GM19238 (cell line): ENCODE results near the gene TMEM14B.
"Not testable (repeated sequence)": the region's sequence is repeated elsewhere in the genome, so short reads cannot be mapped to it uniquely, and the experiment has no call there.

Experiments used
- DNase-seq: peaks from one replicate; pipeline ENCODE4 v3.0.0; 2011; ENCODE audit warnings: low spot score; ENCODE audit not compliant: insufficient read length

TMEM14B gene

DNA sequence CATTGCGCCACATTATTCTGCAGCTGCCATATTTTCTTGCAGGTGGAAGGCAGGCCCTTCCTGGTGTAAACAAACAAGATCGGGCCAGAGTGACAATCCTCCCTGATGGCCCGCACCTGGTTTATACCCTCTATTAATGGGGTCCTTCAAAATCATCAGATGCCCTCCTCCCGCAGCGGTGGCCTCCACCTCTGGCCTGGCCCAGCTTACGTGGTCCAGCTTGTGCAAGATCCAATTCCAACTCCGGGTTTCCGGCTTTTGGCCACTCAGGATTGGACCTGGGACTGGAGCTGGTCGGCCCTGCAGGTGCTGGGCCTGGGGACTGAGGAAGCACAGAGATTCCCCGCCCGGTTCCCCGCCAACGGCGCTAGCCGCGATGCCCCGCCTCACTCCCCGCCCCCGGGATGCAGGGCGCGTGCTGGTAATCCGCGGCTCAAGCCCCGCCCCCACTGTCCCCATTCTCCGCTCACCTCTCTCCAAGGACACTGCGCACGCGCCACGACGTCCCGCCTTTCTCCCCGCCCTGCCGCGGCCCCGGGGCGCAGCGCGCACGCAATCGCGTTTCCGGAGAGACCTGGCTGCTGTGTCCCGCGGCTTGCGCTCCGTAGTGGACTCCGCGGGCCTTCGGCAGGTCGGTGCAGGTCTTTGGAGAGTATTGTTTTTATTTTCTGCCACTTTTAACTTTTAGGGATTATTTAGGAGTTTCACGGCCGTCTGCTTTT lies at the start of gene TMEM14B:
Gene TMEM14B, plus strand, starts transcription at position 555 of the 722 bp plus-strand sequence. CDS start 1,441 bp downstream, outside the sequence.
- peak; percentile 96 for DNase-seq

DNA sequence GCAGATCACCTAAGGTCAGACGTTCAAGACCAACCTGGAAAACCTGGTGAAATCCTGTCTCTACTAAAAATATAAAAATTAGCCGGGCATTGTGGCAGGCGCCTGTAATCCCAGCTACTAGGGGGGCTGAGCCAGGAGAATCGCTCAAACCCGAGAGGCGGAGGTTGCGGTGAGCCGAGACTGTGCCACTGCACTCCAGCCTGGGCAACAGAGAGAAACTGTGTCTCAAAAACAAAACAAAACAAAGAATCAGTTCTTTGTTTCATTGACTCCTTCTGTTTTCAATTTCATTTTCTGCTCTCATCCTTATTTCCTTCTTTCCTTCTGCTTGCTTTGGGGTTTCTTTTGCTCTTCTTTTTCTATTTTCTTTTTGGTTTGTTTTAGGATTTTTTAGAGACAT lies 33.6 kb upstream of the TMEM14B start:
- DNase-seq = no peak

GRCh38 chr6:10719296-10719963 lies 28.2 kb upstream of the TMEM14B start:
- no peak for DNase-seq

- DNase-seq = no peak
Measured at GRCh38 chr6:10719964-10720264, 27.7 kb upstream of the TMEM14B start.

DNA sequence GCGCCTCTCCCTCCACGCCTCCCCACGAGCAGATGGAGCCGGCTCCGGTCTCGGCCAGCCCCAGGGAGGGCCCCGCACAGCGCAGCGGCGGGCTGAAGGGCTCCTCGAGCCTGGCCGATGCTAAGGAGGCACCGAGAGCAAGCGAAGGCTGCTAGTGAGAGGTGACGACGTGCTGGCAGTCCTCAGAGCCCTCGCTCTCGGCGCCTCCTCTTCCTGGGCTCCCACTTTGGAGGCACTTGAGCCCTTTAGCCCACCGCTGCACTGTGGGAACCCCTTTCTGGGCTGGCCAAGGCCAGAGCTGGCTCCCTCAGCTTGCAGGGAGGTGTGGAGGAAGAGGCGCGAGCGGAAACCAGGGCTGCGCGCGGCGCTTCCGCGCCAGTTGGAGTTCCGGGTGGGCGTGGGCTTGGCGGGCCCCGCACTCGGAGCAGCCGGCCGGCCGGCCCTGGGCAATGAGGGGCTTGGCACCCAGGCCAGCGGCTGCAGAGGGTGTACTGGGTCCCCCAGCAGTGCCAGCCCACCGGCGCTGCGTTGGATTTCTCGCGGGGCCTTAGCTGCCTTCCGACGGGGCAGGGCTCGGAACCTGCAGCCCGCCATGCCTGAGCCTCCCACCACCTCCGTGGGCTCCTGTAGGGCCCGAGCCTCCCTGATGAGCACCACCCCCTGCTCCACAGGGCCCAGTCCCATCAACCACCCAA lies 27.2 kb upstream of the TMEM14B start:
- DNase-seq = no peak

DNA sequence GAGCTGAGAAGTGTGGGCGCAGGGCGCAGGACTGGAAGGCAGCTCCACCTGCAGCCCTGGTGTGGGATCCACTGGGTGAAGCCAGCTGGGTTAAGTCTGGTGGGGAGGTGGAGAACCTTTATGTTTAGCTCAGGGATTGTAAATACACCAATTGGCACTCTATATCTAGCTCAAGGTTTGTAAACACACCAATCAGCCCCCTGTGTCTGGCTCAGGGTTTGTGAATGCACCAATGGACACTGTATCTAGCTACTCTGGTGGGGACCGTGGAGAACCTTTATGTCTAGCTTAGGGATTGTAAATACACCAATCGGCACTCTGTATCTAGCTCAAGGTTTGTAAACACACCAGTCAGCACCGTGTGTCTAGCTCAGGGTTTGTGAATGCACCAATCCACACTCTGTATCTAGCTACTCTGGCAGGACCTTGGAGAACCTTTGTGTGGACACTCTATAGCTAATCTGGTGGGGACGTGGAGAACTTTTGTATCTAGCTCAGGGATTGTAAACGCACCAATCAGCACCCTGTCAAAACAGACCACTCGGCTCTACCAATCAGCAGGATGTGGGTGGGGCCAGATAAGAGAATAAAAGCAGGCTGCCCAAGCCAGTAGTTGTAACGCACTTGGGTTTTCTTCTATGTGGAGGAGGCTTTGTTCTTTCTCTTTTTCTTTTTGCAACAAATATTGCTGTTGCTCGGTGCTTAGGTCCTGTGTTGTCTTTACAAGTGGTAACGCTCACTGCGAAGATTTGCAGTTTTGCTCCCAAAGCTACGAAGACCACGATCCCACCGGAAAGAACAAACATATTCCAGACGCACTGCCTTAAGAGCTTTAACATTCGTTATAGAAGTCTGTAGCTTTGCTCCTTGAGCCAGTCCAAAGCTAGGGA lies 26.4 kb upstream of the TMEM14B start:
- DNase-seq = not testable (repeated sequence)

GRCh38 chr6:10721850-10722569 lies 25.6 kb upstream of the TMEM14B start:
- no peak for DNase-seq

DNA sequence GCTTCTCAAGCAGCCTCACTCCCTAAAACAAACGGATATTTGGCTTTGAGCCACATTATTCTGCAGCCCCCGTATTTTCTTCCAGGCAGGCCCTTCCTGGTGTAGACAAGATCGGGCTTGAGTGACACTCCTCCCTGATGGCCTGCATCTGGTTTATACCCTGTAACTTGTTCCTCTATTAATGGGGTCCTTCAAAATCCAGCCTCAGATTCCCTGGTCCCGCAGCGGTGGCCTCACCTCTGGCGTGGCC lies 25.1 kb upstream of the TMEM14B start:
- no peak for DNase-seq

GRCh38 chr6:10722820-10723566 lies 24.6 kb upstream of the TMEM14B start, which contains the start of gene TMEM14C:
Gene TMEM14C, plus strand, starts transcription at chr6:10723070. Its CDS starts 1,544 bp downstream, at chr6:10724614.
- DNase-seq = peak; percentile 93

GRCh38 chr6:10723567-10723881 lies 24.1 kb upstream of the TMEM14B start:
- DNase-seq = no peak

- no peak for DNase-seq
Measured at GRCh38 chr6:10725044-10725443, 22.6 kb upstream of the TMEM14B start.

GRCh38 chr6:10725716-10726115 lies 21.9 kb upstream of the TMEM14B start:
- no peak for DNase-seq

- no peak for DNase-seq
Measured at GRCh38 chr6:10730254-10730653, 17.4 kb upstream of the TMEM14B start.

DNA sequence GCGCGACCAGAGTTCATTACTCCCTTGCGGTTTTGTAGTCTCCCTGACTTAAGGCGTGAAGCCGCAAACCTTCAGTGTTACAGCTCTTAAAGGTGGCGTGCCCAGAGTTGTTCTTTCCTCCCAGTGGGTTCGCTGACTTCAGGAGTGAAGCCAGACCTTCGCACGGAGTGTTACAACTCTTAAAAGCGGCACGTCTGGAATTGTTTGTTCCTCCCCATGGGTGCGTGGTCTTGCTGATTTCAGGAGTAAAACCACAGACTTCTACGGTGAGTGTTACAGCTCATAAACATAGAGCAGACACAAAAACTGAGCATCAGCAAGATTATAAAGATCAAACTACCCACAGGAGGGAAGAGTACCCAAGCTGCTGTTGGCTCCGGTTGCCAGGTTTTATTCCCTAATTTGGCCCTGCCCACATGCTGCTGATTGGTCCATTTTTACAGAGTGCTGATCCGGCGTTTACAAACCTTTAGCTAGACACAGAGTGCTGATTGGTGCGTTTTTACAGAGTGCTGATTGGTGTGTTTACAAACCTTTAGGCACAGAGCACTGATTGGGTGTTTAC lies 14.4 kb upstream of the TMEM14B start:
- no peak for DNase-seq

GRCh38 chr6:10733863-10734262 lies 13.7 kb upstream of the TMEM14B start:
- no peak for DNase-seq

- no peak for DNase-seq
Measured at GRCh38 chr6:10736731-10737130, 10.9 kb upstream of the TMEM14B start.

- no peak for DNase-seq
Measured at GRCh38 chr6:10740061-10740460, 7.5 kb upstream of the TMEM14B start.

GRCh38 chr6:10741643-10742042 lies 6.0 kb upstream of the TMEM14B start:
- not testable (repeated sequence) for DNase-seq

- DNase-seq = no peak
Measured at GRCh38 chr6:10742251-10742650, 5.4 kb upstream of the TMEM14B start.

DNA sequence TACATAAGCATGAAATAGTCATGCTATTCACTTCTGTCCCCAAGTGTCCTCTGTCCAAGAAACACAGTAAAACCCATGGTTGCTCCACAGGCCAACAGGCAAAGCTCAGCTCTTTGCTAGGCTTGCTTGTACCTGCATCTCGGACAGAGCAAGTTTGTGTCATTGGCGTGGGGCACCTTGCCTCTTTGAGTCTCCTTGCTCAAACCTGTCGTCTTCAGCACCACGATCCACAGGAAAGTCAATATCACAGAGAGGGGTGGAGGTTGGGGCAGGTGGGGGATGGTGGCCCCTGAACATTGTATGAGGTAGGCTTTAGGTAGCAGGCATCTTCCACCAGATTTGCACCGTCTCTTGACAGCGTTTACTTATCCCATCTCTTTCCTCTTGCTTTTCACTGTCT lies 4.1 kb upstream of the TMEM14B start:
- no peak for DNase-seq
